IMR-90 (cell line): ENCODE results near the gene OR2M7. TPM values are rescaled to one million over a fixed set of nuclear protein-coding genes. Genes with fewer than 3 reads are reported as not detected.

Experiments
- ATAC-seq: fragments of 200-7000 bp; cut with Tn5 transposase; 2 replicates; pipeline ENCODE4 v1.9.1; 2020; ENCODE audit warnings: low read depth, mild to moderate bottlenecking, moderate library complexity
- BruUV-seq: library from RNA; stranded (reverse); fragments of 400-500 nt; replicated peaks from 2 replicates; lab custom pipeline; 2021; lab: Mats Ljungman, UMichigan
- CTCF ChIA-PET: fragments of 300-600 bp; formaldehyde crosslinking; extraction: SDS; loops from one replicate; lab custom pipeline; 2021; ENCODE audit warnings: antibody characterized with exemption; lab: Yijun Ruan, JAX
- POLR2A ChIA-PET: fragments of 300-600 bp; sonication (Branson Sonifier 250); formaldehyde crosslinking; loops from one replicate; lab custom pipeline; 2022; ENCODE audit warnings: antibody characterized with exemption; ENCODE audit not compliant: unreplicated experiment; lab: Charles Lee
- DNase-seq: peaks from one replicate; pipeline ENCODE4 v3.0.0; 2013
- H2AFZ ChIP-seq: replicated peaks from 2 replicates; pipeline ENCODE3; 2013; ENCODE audit warnings: low read length, mild to moderate bottlenecking; ENCODE audit not compliant: poor library complexity
- H2AK5ac ChIP-seq: 2 replicates; pipeline ENCODE4 v1.6.1; 2013; ENCODE audit warnings: low read depth, low read length, inconsistent platforms
- H2AK9ac ChIP-seq: replicated peaks from 2 replicates; pipeline ENCODE3; 2013; ENCODE audit warnings: mild to moderate bottlenecking, low read depth, low read length, moderate library complexity; ENCODE audit not compliant: poor library complexity
- H2BK120ac ChIP-seq: 2 replicates; pipeline ENCODE4 v1.6.1; 2013; ENCODE audit warnings: low read depth, low read length, inconsistent platforms
- H2BK15ac ChIP-seq: 3 replicates; pipeline ENCODE4 v1.6.1; 2013; ENCODE audit warnings: low read depth, low read length, inconsistent platforms
- H2BK20ac ChIP-seq: 2 replicates; pipeline ENCODE4 v1.6.1; 2013; ENCODE audit warnings: low read depth, mild to moderate bottlenecking, inconsistent platforms, low read length, moderate library complexity
- H2BK5ac ChIP-seq: 2 replicates; pipeline ENCODE4 v1.6.1; 2013; ENCODE audit warnings: mild to moderate bottlenecking, low read depth, low read length, inconsistent platforms; ENCODE audit not compliant: poor library complexity, severe bottlenecking
- H3K14ac ChIP-seq: replicated peaks from 2 replicates; pipeline ENCODE4 v1.6.1; 2013; ENCODE audit warnings: low read depth, low read length, inconsistent platforms
- H3K18ac ChIP-seq: 2 replicates; pipeline ENCODE4 v1.6.1; 2013; ENCODE audit warnings: low read depth, low read length, control low read depth
- H3K23ac ChIP-seq: 2 replicates; pipeline ENCODE4 v1.6.1; 2013; ENCODE audit warnings: low read depth, low read length, inconsistent platforms
- H3K27ac ChIP-seq: 2 replicates; pipeline ENCODE4 v1.5.1; 2013; ENCODE audit warnings: mild to moderate bottlenecking, control low read depth, low read length; ENCODE audit not compliant: insufficient read depth
- H3K27me3 ChIP-seq: 2 replicates; pipeline ENCODE4 v1.6.1; 2013; ENCODE audit warnings: low read length; ENCODE audit not compliant: control insufficient read depth, insufficient read depth
- H3K36me3 ChIP-seq: 2 replicates; pipeline ENCODE4 v1.6.1; 2013; ENCODE audit warnings: low read length, mixed read lengths; ENCODE audit not compliant: control insufficient read depth, insufficient read depth
- H3K4ac ChIP-seq: 2 replicates; pipeline ENCODE4 v1.6.1; 2013; ENCODE audit warnings: low read depth, low read length, inconsistent platforms
- H3K4me1 ChIP-seq: 2 replicates; pipeline ENCODE4 v1.6.1; 2013; ENCODE audit warnings: low read length, mixed read lengths; ENCODE audit not compliant: control insufficient read depth, insufficient read depth
- H3K4me2 ChIP-seq: 2 replicates; pipeline ENCODE4 v1.6.1; 2013; ENCODE audit warnings: low read depth, mild to moderate bottlenecking, control low read depth, low read length, moderate library complexity
- H3K4me3 ChIP-seq: 2 replicates; pipeline ENCODE4 v1.5.1; 2013; ENCODE audit warnings: low read depth, mild to moderate bottlenecking, control low read depth, low read length, moderate library complexity; ENCODE audit not compliant: insufficient read depth
- H3K56ac ChIP-seq: 2 replicates; pipeline ENCODE4 v1.6.1; 2013; ENCODE audit warnings: low read length, inconsistent platforms; ENCODE audit not compliant: insufficient read depth; ENCODE audit errors: extremely low read depth
- H3K79me1 ChIP-seq, 2 experiments: 2 replicates each; pipeline ENCODE4 v1.6.1; 2013; ENCODE audit warnings: low read length in 2 of 2, inconsistent platforms in 1 of 2, low read depth in 1 of 2
- H3K9ac ChIP-seq: 2 replicates; pipeline ENCODE4 v1.6.1; 2013; ENCODE audit warnings: low read depth, low read length, control low read depth
- H3K9me1 ChIP-seq: 2 replicates; pipeline ENCODE4 v1.6.1; 2013; ENCODE audit warnings: low read length, inconsistent platforms; ENCODE audit not compliant: insufficient read depth
- H3K9me3 ChIP-seq: 2 replicates; pipeline ENCODE4 v1.6.1; 2013; ENCODE audit warnings: low read length; ENCODE audit not compliant: control insufficient read depth, insufficient read depth
- H4K20me1 ChIP-seq: 2 replicates; pipeline ENCODE4 v1.6.1; 2013; ENCODE audit warnings: low read length, inconsistent platforms; ENCODE audit not compliant: insufficient read depth
- H4K5ac ChIP-seq: 2 replicates; pipeline ENCODE4 v1.6.1; 2013; ENCODE audit warnings: mild to moderate bottlenecking, low read depth, low read length, control low read depth
- H4K8ac ChIP-seq, 2 experiments: 2 replicates each; pipeline ENCODE4 v1.6.1; 2013; ENCODE audit warnings: low read depth in 2 of 2, low read length in 2 of 2, control low read depth in 1 of 2, inconsistent platforms in 1 of 2
- H4K91ac ChIP-seq: 2 replicates; pipeline ENCODE4 v1.6.1; 2013; ENCODE audit warnings: low read depth, low read length, inconsistent platforms; ENCODE audit not compliant: insufficient read depth
- CEBPB ChIP-seq: IDR thresholded peaks from 2 replicates; pipeline ENCODE4 v1.6.1; 2012; ENCODE audit warnings: low read depth, low read length, improper control_type of control experiment
- CHD1 ChIP-seq: IDR thresholded peaks from 2 replicates; pipeline ENCODE4 v1.6.1; 2012; ENCODE audit warnings: low read depth, low read length, improper control_type of control experiment
- FOS ChIP-seq: fragments of 150-350 bp; IDR thresholded peaks from 2 replicates; pipeline ENCODE4 v1.6.1; 2016; ENCODE audit warnings: low read depth, low read length
- NFE2L2 ChIP-seq: fragments of 150-350 bp; IDR thresholded peaks from 2 replicates; pipeline ENCODE4 v1.6.1; 2016; ENCODE audit warnings: low read depth, mild to moderate bottlenecking, low read length
- POLR2A ChIP-seq: IDR thresholded peaks from 2 replicates; pipeline ENCODE4 v1.6.1; 2012; ENCODE audit warnings: mild to moderate bottlenecking, low read depth, low read length
- RAD21 ChIP-seq: IDR thresholded peaks from 2 replicates; pipeline ENCODE4 v1.6.1; 2012; ENCODE audit warnings: low read length, improper control_type of control experiment
- SMC3 ChIP-seq: fragments of 150-350 bp; IDR thresholded peaks from 2 replicates; pipeline ENCODE4 v1.6.1; 2016; ENCODE audit warnings: low read depth, mild to moderate bottlenecking, antibody characterized with exemption, low read length, moderate library complexity
- dilution Hi-C: fragments of 300-500 bp; cut with HindIII; formaldehyde crosslinking; loops from one replicate; pipeline ENCODE4 v1.14.3; 2018; ENCODE audit warnings: low sequenced_read_pairs; ENCODE audit not compliant: unreplicated experiment
- in situ Hi-C: fragments of 300-500 bp; cut with MboI; formaldehyde crosslinking; loops from 3 replicates; pipeline ENCODE4 v1.14.3; 2019; ENCODE audit warnings: low sequenced_read_pairs, inconsistent platforms, mixed read lengths
- intact Hi-C: fragments of 100-400 bp; cut with micrococcal nuclease; formaldehyde crosslinking; loops from 2 replicates; pipeline ENCODE4 v1.10.0; 2022
- polyA plus RNA-seq, 3 experiments: library from polyadenylated mRNA; depleted of rRNA; stranded (reverse); fragments of >200 nt; gene quantifications; 2 replicates each; pipeline ENCODE4 v1.2.3, GENCODE V29; 2012; ENCODE audit warnings: low replicate concordance in 1 of 3
- total RNA-seq: library from RNA; depleted of rRNA; stranded (reverse); fragments of >200 nt; gene quantifications from 2 replicates; pipeline ENCODE4 v1.2.3, GENCODE V29; 2012

The OR2M7 gene
- total and polyA plus RNA-seq, 2 of the 4 experiments (the other 2 are of a cell fraction), result not detected

DNA sequence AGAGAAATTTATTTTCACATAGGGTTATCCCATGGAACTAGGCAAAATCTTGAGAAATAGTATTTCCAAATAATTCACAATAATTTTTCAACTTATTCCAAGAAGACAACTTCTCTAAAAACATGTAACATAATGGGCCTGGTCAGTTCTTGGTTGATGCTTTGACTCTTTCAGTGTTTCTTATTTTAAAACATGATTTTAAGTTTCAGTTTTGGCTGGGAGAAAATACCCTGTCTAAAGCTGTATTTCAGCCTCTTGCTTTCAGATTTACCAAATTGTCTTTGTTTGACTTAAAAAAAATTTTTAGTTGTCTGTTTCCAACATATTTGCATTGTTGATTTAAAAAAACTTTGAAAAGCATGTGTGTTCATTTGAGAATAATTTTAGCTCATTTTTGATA, 42.2 kb upstream of the OR2M7 start:
- no peak overlapping the region for H4K8ac ChIP-seq
- H3K4ac ChIP-seq, result no peak overlapping the region
- CTCF ChIA-PET, result no interaction called here
- H3K4me3 ChIP-seq, result no peak overlapping the region
- H3K14ac ChIP-seq, result no peak overlapping the region
- H3K4me1 ChIP-seq, result no peaks in the 10 kb centered on the region
- H4K5ac ChIP-seq, result no peak overlapping the region
- no peaks in the 10 kb centered on the region for H3K27me3 ChIP-seq
- no peak overlapping the region for H2AK9ac ChIP-seq
- H2AK5ac ChIP-seq, result no peak overlapping the region
- DNase-seq (no peak), ATAC-seq (no peak)
- no peak overlapping the region for H2AFZ ChIP-seq
- H3K27ac ChIP-seq, result no peak overlapping the region
- TF ChIP-seq FOS (no peak), CEBPB (no peak), RAD21 (no peak), NFE2L2 (no peak), SMC3 (no peak), POLR2A (no peak), CHD1 (no peak)
- H2BK5ac ChIP-seq, result no peak overlapping the region
- no peak overlapping the region for H3K23ac ChIP-seq
- no peaks in the 10 kb centered on the region for H3K9me1 ChIP-seq
- peaks cover 7% of the 10 kb centered on the region; the same call in 1 of the 2 replicates for H3K9me3 ChIP-seq
- no peak overlapping the region for H3K4me2 ChIP-seq
- no peak overlapping the region for H3K9ac ChIP-seq
- H3K36me3 ChIP-seq, result no peaks in the 10 kb centered on the region
- H2BK15ac ChIP-seq, result no peak overlapping the region
- no TSS peak for BruUV-seq
- no peaks in the 10 kb centered on the region for H3K79me1 ChIP-seq
- no peak overlapping the region for H4K91ac ChIP-seq
- no peaks in the 10 kb centered on the region for H4K20me1 ChIP-seq
- no peak overlapping the region for H3K56ac ChIP-seq
- intact Hi-C loops, result no loop called here
- no peak overlapping the region for H3K18ac ChIP-seq
- dilution Hi-C loops, result no loop called here
- POLR2A ChIA-PET, result no interaction called here
- in situ Hi-C loops, result no loop called here
- no peak overlapping the region for H2BK120ac ChIP-seq
- H2BK20ac ChIP-seq, result no peak overlapping the region
